ENCODE measurements around the gene MBD3L2. TPM values are rescaled to one million over a fixed set of nuclear protein-coding genes. Genes with fewer than 3 reads are reported as not detected.

Gene MBD3L2
- total RNA-seq, 1 donor from 2014 or later: 0.57 TPM

DNA sequence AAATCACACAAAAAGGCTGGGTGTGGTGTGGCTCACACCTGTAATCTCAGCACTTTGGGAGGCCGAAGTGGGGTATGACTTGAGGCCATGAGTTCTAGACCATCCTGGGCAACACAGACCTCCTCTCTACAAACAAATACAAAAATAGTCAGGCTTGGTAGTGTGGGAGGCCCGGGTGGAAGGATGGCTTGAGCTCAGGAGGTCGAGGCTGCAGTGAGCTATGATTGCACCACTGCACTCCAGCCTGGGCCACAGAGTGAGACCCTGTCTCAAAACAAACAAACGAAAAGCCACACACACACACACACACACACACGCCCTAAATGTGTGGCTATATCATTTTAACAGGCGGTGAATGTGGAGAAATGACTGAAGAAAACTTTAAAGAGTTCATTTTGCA, 19.5 kb downstream of the MBD3L2 start:
- FAIRE-seq: no peak
- no peak overlapping the region for H3K27ac Mint-ChIP-seq (ENCODE audit: unreplicated experiment)
- DNase-seq (ENCODE audit: low read depth): no peak
- no peaks in the 10 kb centered on the region for H3K27me3 ChIP-seq (ENCODE audit: insufficient read depth, low read length)
- H3K27ac ChIP-seq (ENCODE audit: low read depth, low read length): no peak overlapping the region
- peak overlapping the region; percentile 87 for H3K4me2 ChIP-seq (ENCODE audit: low read length)
- TF ChIP-seq, protein P1, sequence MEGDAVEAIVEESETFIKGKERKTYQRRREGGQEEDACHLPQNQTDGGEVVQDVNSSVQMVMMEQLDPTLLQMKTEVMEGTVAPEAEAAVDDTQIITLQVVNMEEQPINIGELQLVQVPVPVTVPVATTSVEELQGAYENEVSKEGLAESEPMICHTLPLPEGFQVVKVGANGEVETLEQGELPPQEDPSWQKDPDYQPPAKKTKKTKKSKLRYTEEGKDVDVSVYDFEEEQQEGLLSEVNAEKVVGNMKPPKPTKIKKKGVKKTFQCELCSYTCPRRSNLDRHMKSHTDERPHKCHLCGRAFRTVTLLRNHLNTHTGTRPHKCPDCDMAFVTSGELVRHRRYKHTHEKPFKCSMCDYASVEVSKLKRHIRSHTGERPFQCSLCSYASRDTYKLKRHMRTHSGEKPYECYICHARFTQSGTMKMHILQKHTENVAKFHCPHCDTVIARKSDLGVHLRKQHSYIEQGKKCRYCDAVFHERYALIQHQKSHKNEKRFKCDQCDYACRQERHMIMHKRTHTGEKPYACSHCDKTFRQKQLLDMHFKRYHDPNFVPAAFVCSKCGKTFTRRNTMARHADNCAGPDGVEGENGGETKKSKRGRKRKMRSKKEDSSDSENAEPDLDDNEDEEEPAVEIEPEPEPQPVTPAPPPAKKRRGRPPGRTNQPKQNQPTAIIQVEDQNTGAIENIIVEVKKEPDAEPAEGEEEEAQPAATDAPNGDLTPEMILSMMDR (IDR thresholded peaks at IDR 0.05; ENCODE audit: insufficient read depth, low read depth, low read length): no peak
- no peak for TF ChIP-seq EZH2 (IDR thresholded peaks at IDR 0.05; ENCODE audit: insufficient read depth, low read length)
- H4K20me1 ChIP-seq (ENCODE audit: insufficient read depth, low read length): peaks cover 4% of the 10 kb centered on the region
- peaks cover 5% of the 10 kb centered on the region for H3K9me3 Mint-ChIP-seq (ENCODE audit: unreplicated experiment)
- H3K79me2 ChIP-seq (ENCODE audit: insufficient read depth, low read length): peaks cover 20% of the 10 kb centered on the region
- peaks cover 13% of the 10 kb centered on the region for H3K36me3 ChIP-seq (ENCODE audit: insufficient read depth, low read length)
- H3K4me1 Mint-ChIP-seq (ENCODE audit: low read depth, unreplicated experiment): peaks cover 5% of the 10 kb centered on the region
- H3K36me3 Mint-ChIP-seq (ENCODE audit: low read depth, unreplicated experiment): peaks cover 9% of the 10 kb centered on the region
- no peak overlapping the region for H3K4me3 ChIP-seq (ENCODE audit: insufficient read depth, low read depth, low read length)
- H3K4me3 Mint-ChIP-seq (ENCODE audit: unreplicated experiment): peak overlapping the region; percentile 94
- peaks cover 5% of the 10 kb centered on the region for H3K4me1 ChIP-seq (ENCODE audit: insufficient read depth, low read length)
- no peaks in the 10 kb centered on the region for H3K27me3 Mint-ChIP-seq (ENCODE audit: low read depth, unreplicated experiment)
- H3K9ac ChIP-seq (ENCODE audit: low read length): no peak overlapping the region
- no peaks in the 10 kb centered on the region for H3K9me3 ChIP-seq (ENCODE audit: insufficient read depth, low read depth, low read length)
- peak overlapping the region; percentile 74 for H2AFZ ChIP-seq (ENCODE audit: low read depth, low read length)

DNA sequence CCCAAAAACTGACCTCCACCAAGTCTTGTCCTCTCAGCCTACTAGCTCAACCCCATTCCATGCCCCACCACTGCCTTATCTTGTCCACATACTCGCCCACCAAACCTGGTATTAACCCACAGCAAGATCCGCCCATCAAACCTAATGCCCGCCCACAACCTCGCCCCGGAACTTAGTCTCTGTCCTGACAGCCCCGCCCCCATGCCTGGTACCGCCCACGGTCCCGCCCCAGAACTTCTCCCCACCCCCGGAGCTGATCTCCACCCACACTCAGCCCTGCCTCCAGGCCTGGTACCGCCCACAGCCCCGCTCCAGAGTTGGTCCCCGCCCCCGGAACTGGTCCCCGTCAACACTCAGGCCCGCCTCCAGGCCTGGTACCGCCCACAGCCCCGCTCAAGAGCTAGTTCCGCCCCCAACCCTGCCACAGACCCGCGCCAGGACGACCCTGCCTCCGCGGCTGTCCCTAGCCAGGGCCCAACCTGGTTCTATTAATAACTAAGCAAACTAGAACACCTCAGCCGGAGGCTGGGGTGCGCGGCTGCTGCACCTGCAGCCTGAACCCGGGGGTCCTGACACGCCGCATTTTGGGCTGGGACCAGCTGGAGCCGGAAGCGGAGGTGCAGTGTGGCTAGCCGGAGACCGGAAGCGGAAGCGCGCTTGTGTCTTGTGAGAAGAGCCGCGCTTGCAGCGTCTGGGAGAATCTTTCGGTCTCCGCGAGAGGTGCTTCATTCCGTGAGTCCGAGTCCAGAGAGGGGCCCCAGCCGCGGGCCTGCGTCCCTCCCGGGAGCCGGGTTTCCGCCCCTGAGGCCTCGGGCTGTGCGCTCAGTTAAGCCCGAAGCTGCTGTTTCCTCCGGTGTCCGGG, 20.2 kb downstream of the MBD3L2 start, which contains the start of gene ZNF557:
Gene ZNF557 (plus strand): TSS at position 662 of the 862 bp plus-strand sequence. CDS start 5,372 bp downstream, outside the sequence.
- peaks cover 20% of the 10 kb centered on the region for H3K79me2 ChIP-seq (ENCODE audit: insufficient read depth, low read length)
- peaks cover 14% of the 10 kb centered on the region for H3K36me3 ChIP-seq (ENCODE audit: insufficient read depth, low read length)
- peaks cover 5% of the 10 kb centered on the region for H3K4me1 Mint-ChIP-seq (ENCODE audit: low read depth, unreplicated experiment)
- H3K4me3 ChIP-seq (ENCODE audit: insufficient read depth, low read depth, low read length): peak within 1 kb of the TSS; percentile 87
- H3K9me3 ChIP-seq (ENCODE audit: insufficient read depth, low read depth, low read length): no peaks in the 10 kb centered on the region
- no peak for FAIRE-seq
- H3K27me3 ChIP-seq (ENCODE audit: insufficient read depth, low read length): no peaks in the 10 kb centered on the region
- peak within 1 kb of the TSS; percentile 94 for H3K4me3 Mint-ChIP-seq (ENCODE audit: unreplicated experiment)
- peaks cover 5% of the 10 kb centered on the region for H3K4me1 ChIP-seq (ENCODE audit: insufficient read depth, low read length)
- H3K27me3 Mint-ChIP-seq (ENCODE audit: low read depth, unreplicated experiment): no peaks in the 10 kb centered on the region
- H3K27ac ChIP-seq (ENCODE audit: low read depth, low read length): peak within 1 kb of the TSS; percentile 70
- peak within 1 kb of the TSS; percentile 76 for H3K27ac Mint-ChIP-seq (ENCODE audit: unreplicated experiment)
- H3K4me2 ChIP-seq (ENCODE audit: low read length): peak within 1 kb of the TSS; percentile 87
- peaks cover 4% of the 10 kb centered on the region for H4K20me1 ChIP-seq (ENCODE audit: insufficient read depth, low read length)
- DNase-seq (ENCODE audit: low read depth): peak; percentile 91
- H3K9me3 Mint-ChIP-seq (ENCODE audit: unreplicated experiment): peaks cover 5% of the 10 kb centered on the region
- peaks cover 15% of the 10 kb centered on the region for H3K36me3 Mint-ChIP-seq (ENCODE audit: low read depth, unreplicated experiment)
- no peak for TF ChIP-seq EZH2 (IDR thresholded peaks at IDR 0.05; ENCODE audit: insufficient read depth, low read length)
- TF ChIP-seq, protein P1 (IDR thresholded peaks at IDR 0.05; ENCODE audit: insufficient read depth, low read depth, low read length): no peak
- peak within 1 kb of the TSS; percentile 98 for H2AFZ ChIP-seq (ENCODE audit: low read depth, low read length)
- H3K9ac ChIP-seq (ENCODE audit: low read length): peak within 1 kb of the TSS; percentile 91

DNA sequence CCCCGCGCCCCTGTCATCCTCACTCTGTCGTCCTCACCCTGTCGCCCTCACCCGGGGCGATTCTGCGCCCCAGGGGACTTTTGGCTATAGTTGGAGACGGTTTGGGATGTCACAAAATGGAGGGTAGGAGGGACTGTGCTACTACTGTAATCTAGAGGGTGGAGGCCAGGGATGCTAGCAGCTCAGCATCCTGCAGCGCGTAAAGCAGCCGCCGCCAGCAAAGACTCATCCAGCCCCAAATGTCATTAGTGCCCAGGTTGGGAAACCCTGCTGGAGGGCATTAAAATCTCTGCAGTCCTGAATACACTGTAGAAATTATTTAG, 20.7 kb downstream of the MBD3L2 start:
- no peak for TF ChIP-seq EZH2 (IDR thresholded peaks at IDR 0.05; ENCODE audit: insufficient read depth, low read length)
- TF ChIP-seq, protein P1 (IDR thresholded peaks at IDR 0.05; ENCODE audit: insufficient read depth, low read depth, low read length): no peak
- peaks cover 7% of the 10 kb centered on the region for H3K9me3 Mint-ChIP-seq (ENCODE audit: unreplicated experiment)
- peak overlapping the region; percentile 58 for H3K27ac Mint-ChIP-seq (ENCODE audit: unreplicated experiment)
- peak overlapping the region; percentile 94 for H3K4me3 Mint-ChIP-seq (ENCODE audit: unreplicated experiment)
- H3K79me2 ChIP-seq (ENCODE audit: insufficient read depth, low read length): peaks cover 20% of the 10 kb centered on the region
- H3K4me3 ChIP-seq (ENCODE audit: insufficient read depth, low read depth, low read length): peak overlapping the region; percentile 87
- H3K36me3 ChIP-seq (ENCODE audit: insufficient read depth, low read length): peaks cover 16% of the 10 kb centered on the region
- DNase-seq (ENCODE audit: low read depth): no peak
- peak overlapping the region; percentile 87 for H3K4me2 ChIP-seq (ENCODE audit: low read length)
- peaks cover 4% of the 10 kb centered on the region for H4K20me1 ChIP-seq (ENCODE audit: insufficient read depth, low read length)
- H3K27me3 ChIP-seq (ENCODE audit: insufficient read depth, low read length): no peaks in the 10 kb centered on the region
- FAIRE-seq: no peak
- peak overlapping the region; percentile 70 for H3K27ac ChIP-seq (ENCODE audit: low read depth, low read length)
- peak overlapping the region; percentile 98 for H2AFZ ChIP-seq (ENCODE audit: low read depth, low read length)
- H3K9me3 ChIP-seq (ENCODE audit: insufficient read depth, low read depth, low read length): no peaks in the 10 kb centered on the region
- no peaks in the 10 kb centered on the region for H3K27me3 Mint-ChIP-seq (ENCODE audit: low read depth, unreplicated experiment)
- H3K9ac ChIP-seq (ENCODE audit: low read length): peak overlapping the region; percentile 91
- peaks cover 5% of the 10 kb centered on the region for H3K4me1 Mint-ChIP-seq (ENCODE audit: low read depth, unreplicated experiment)
- peaks cover 17% of the 10 kb centered on the region for H3K36me3 Mint-ChIP-seq (ENCODE audit: low read depth, unreplicated experiment)
- peaks cover 5% of the 10 kb centered on the region for H3K4me1 ChIP-seq (ENCODE audit: insufficient read depth, low read length)
